ENCODE results near the gene ERCC1.

GRCh38 chr19:45456500-45456815 is 32.7 kb upstream of the ERCC1 start:
- no peak for TF ChIP-seq CTCF (IDR thresholded peaks at IDR 0.05; ENCODE audit: insufficient read depth, low read length, poor library complexity, severe bottlenecking)
- no peak for TF ChIP-seq EZH2phosphoT487 (conservative IDR thresholded peaks at IDR 0.05; ENCODE audit: low read length)
